ENCODE data around the gene RASSF10. TPM values are rescaled to one million over a fixed set of nuclear protein-coding genes. Genes with fewer than 3 reads are reported as not detected.

RASSF10 gene
- total RNA-seq, 1 experiment from 2014 or later, result 3.2 TPM

GRCh38 chr11:13007182-13008060, 1.7 kb upstream of the RASSF10 start:
- no peak for TF ChIP-seq ZNF423 (CRISPR knock-in tag; IDR thresholded peaks at IDR 0.05)
- TF ChIP-seq PRRX2 (CRISPR knock-in tag; IDR thresholded peaks at IDR 0.05), result no peak
- Mint-ChIP-seq H3K4me1 (peaks cover 53% of the 10 kb centered on the region), H3K9me3 (peaks cover 19% of the 10 kb centered on the region), H3K27me3 (ENCODE audit: low read depth) (peaks cover 52% of the 10 kb centered on the region), H3K27ac (no peak overlapping the region), H3K36me3 (peaks cover 15% of the 10 kb centered on the region), H3K4me3 (peak overlapping the region; percentile 81)
- ATAC-seq (no peak), DNase-seq (ENCODE audit: low spot score) (no peak)
- ChIA-PET POLR2A (no interaction called here), CTCF (interaction anchor here (0.8 to 5.4 kb wide), 7 partner anchors 9 to 718 kb away, joined by 3 to 39 read pairs (median 3); no protein-coding TSS in a partner anchor)

- Mint-ChIP-seq H3K9me3 (peaks cover 19% of the 10 kb centered on the region), H3K36me3 (peaks cover 15% of the 10 kb centered on the region), H3K27me3 (ENCODE audit: low read depth) (peaks cover 58% of the 10 kb centered on the region), H3K4me1 (peaks cover 59% of the 10 kb centered on the region), H3K4me3 (peak overlapping the region; percentile 81), H3K27ac (no peak overlapping the region)
- no peak for DNase-seq (ENCODE audit: low spot score)
- TF ChIP-seq FOXP1 (CRISPR knock-in tag; IDR thresholded peaks at IDR 0.05; ENCODE audit: borderline replicate concordance), result no peak
- peak; percentile 38; the same call in 1 of the 2 replicates for TF ChIP-seq GABPB1 (CRISPR knock-in tag; IDR thresholded peaks at IDR 0.05)
- POLR2A ChIA-PET, result interaction anchor here (0.7 to 1.1 kb wide), 3 partner anchors 9 to 94 kb away, joined by 3 to 4 read pairs (median 3); no protein-coding TSS in a partner anchor
- CTCF ChIA-PET, result interaction anchor here (0.8 to 5.4 kb wide), 8 partner anchors 9 to 719 kb away, joined by 3 to 39 read pairs (median 5); no protein-coding TSS in a partner anchor
- ATAC-seq, result no peak
Observed at GRCh38 chr11:13008061-13008435, 1.1 kb upstream of the RASSF10 start.

- H3K4me3 Mint-ChIP-seq, result peak overlapping the region; percentile 81
- ChIA-PET POLR2A (interaction anchor here (0.8 kb wide), 1 partner anchor 632 kb away, joined by 4 read pairs; the partner anchor contains the start of gene PARVA), CTCF (interaction anchor here (1.1 to 5.4 kb wide), 5 partner anchors 27 to 721 kb away, joined by 4 to 39 read pairs (median 10); no protein-coding TSS in a partner anchor)
- peaks cover 49% of the 10 kb centered on the region for H3K4me1 Mint-ChIP-seq
- H3K27ac Mint-ChIP-seq, result no peak overlapping the region
- no peak for DNase-seq (ENCODE audit: low spot score)
- H3K27me3 Mint-ChIP-seq (ENCODE audit: low read depth), result peaks cover 63% of the 10 kb centered on the region
- ATAC-seq, result peak; percentile 6
- H3K9me3 Mint-ChIP-seq, result peaks cover 15% of the 10 kb centered on the region
- peaks cover 15% of the 10 kb centered on the region for H3K36me3 Mint-ChIP-seq
- no peak for TF ChIP-seq MAX (CRISPR knock-in tag; IDR thresholded peaks at IDR 0.05)
- peak; percentile 14; the same call in 1 of the 2 replicates for TF ChIP-seq ZNF423 (CRISPR knock-in tag; IDR thresholded peaks at IDR 0.05)
- TF ChIP-seq RELA (CRISPR knock-in tag; IDR thresholded peaks at IDR 0.05; ENCODE audit: borderline replicate concordance), result no peak; the same call in 1 of the 2 replicates
- TF ChIP-seq ATF3 (CRISPR knock-in tag; conservative IDR thresholded peaks at IDR 0.05), result no peak
- TF ChIP-seq ETV6 (CRISPR knock-in tag; IDR thresholded peaks at IDR 0.05), result 0 out of 2 replicates have a peak, but pooled peaks have one; percentile 0
- 0 out of 2 replicates have a peak, but pooled peaks have one; percentile 9 for TF ChIP-seq TCF7 (CRISPR knock-in tag; IDR thresholded peaks at IDR 0.05; ENCODE audit: low read depth)
- peak; percentile 2; the same call in 1 of the 2 replicates for TF ChIP-seq TP53 (CRISPR knock-in tag; IDR thresholded peaks at IDR 0.05)
- TF ChIP-seq MYBL2 (CRISPR knock-in tag; IDR thresholded peaks at IDR 0.05), result peak; percentile 19; the same call in 1 of the 2 replicates
- TF ChIP-seq HMGXB4 (CRISPR knock-in tag; IDR thresholded peaks at IDR 0.05), result no peak; the same call in 1 of the 2 replicates
- TF ChIP-seq CBFB (CRISPR knock-in tag; IDR thresholded peaks at IDR 0.05; ENCODE audit: low read depth), result no peak
- no peak for TF ChIP-seq AFF4 (CRISPR knock-in tag; IDR thresholded peaks at IDR 0.05; ENCODE audit: borderline replicate concordance)
- no peak for TF ChIP-seq E2F1 (CRISPR knock-in tag; IDR thresholded peaks at IDR 0.05)
- TF ChIP-seq STAT6 (CRISPR knock-in tag; conservative IDR thresholded peaks at IDR 0.05; ENCODE audit: low read depth), result 0 out of 2 replicates have a peak, but pooled peaks have one; percentile 25
Observed at GRCh38 chr11:13009476-13009920, 382 bp downstream of the RASSF10 start.
